GM12872 (cell line): ENCODE results near the gene ZSWIM8.

ENCODE experiments used
- CTCF ChIP-seq: IDR thresholded peaks from 3 replicates; pipeline ENCODE4 v1.5.1; 2011; ENCODE audit warnings: low read depth, mild to moderate bottlenecking, low read length, moderate library complexity; ENCODE audit not compliant: insufficient read depth

Gene ZSWIM8

GRCh38 chr10:73827346-73828089, 42.1 kb downstream of the ZSWIM8 start:
- no peak for TF ChIP-seq CTCF

GRCh38 chr10:73828161-73828560, 42.8 kb downstream of the ZSWIM8 start:
- no peak for TF ChIP-seq CTCF

- TF ChIP-seq CTCF: no peak
These were observed 51.1 kb downstream of the ZSWIM8 start for GRCh38 chr10:73836427-73836980.

GRCh38 chr10:73837072-73837471, 51.7 kb downstream of the ZSWIM8 start:
- TF ChIP-seq CTCF: no peak

GRCh38 chr10:73838008-73838567, 52.7 kb downstream of the ZSWIM8 start:
- no peak for TF ChIP-seq CTCF

GRCh38 chr10:73838827-73839226, 53.4 kb downstream of the ZSWIM8 start:
- TF ChIP-seq CTCF: no peak

GRCh38 chr10:73839276-73839966, 54.0 kb downstream of the ZSWIM8 start:
- no peak for TF ChIP-seq CTCF
